RCC 7860 (cell line): ENCODE data around the gene ZNF234.
"Not testable (repeated sequence)": the region's sequence is repeated elsewhere in the genome, so short reads cannot be mapped to it uniquely, and the experiment has no call there.

Experiments used
- DNase-seq: peaks from one replicate; pipeline ENCODE4 v3.0.0-alpha.2; 2015; ENCODE audit warnings: low spot score
- FAIRE-seq: peaks from 2 replicates; lab custom pipeline; 2012; peaks lifted over from hg19 to GRCh38; lab: Jason Lieb, UNC

The ZNF234 gene

GRCh38 chr19:44176590-44176989 lies 35.2 kb downstream of the ZNF234 start:
- no peak for FAIRE-seq
- DNase-seq: no peak

- no peak for DNase-seq
- FAIRE-seq: no peak
These were observed 39.6 kb downstream of the ZNF234 start for GRCh38 chr19:44180968-44181367.

DNA sequence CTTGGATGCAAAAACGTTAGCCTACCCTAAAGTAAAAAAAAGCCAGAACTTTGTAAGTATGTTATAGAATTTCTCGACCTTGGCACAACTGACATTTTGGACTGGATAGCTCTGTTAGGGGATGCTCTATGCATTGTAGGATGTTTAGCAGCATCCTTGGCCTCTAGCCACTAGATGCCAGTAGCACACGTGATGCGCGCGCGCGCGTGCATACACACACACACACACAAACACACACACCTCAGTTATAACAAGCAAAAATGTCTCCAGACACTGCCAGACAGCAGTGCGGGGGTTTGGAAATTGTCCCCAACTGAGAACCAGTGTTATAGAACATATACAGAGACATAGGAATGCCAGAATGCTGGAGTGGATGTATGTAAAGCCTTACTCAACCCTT lies 40.8 kb downstream of the ZNF234 start:
- DNase-seq (no peak), FAIRE-seq (no peak)

DNA sequence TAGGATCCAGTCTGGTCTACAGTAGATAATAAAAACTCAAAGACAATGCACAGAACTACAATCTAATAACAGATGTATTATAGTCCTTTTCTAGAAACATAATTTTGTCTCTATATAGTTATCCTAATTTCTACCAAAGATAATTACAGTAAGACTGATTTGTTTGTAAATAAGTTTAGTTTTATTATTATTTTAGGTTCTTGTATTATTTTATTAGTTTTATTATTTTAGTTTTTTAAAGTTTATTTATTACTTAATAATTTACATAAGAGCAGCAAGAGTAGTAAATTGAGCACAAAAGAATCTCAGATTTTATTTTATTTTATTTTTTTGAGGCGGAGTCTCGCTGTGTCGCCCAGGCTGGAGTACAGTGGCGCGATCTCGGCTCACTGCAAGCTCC lies 48.7 kb downstream of the ZNF234 start:
- FAIRE-seq: no peak
- no peak for DNase-seq

DNA sequence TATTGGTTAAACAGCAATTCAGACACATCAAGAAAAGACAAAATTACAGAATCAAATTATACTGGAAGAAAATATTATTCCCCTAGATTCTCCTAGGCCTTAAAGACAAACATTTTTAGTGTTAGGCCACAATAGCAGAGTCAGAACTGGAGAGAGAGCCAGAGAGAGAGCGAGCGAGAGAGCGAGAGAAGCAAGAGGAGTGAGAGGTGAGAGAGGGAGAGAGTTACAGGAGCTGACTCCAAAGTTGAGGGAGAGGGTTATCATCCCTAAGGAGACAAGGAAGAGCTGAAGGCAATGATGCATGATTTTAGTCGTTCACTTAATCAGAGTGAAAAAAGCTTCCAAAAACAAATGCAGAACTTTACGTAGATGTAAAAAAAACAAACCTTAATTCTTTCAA lies 50.8 kb downstream of the ZNF234 start:
- FAIRE-seq: no peak

GRCh38 chr19:44196772-44197171 lies 55.4 kb downstream of the ZNF234 start:
- DNase-seq (no peak), FAIRE-seq (no peak)

More for the DNA sequence above, 50.8 kb downstream of the ZNF234 start:
- no peak for DNase-seq

GRCh38 chr19:44202470-44202869 lies 61.1 kb downstream of the ZNF234 start:
- FAIRE-seq (no peak), DNase-seq (no peak)

DNA sequence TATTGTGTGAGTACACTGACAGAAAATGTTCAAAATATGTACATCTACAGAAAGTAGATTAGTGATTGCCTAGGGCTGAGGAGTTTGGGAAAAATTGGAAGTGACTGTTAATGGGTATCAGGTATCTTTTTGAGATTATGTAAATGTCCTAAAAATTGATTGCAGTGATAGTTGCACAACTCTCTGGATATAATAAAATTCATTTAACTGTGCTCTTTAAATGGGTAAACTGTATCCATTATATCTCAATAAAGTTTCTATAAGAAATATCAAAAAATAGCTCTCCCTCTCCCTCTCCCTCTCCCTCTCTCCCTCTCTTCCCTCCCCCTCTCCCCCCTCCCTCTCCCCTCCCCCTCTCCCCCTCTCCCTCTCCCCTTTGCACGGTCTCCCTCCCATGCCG lies 61.6 kb downstream of the ZNF234 start:
- DNase-seq (no peak), FAIRE-seq (no peak)

DNA sequence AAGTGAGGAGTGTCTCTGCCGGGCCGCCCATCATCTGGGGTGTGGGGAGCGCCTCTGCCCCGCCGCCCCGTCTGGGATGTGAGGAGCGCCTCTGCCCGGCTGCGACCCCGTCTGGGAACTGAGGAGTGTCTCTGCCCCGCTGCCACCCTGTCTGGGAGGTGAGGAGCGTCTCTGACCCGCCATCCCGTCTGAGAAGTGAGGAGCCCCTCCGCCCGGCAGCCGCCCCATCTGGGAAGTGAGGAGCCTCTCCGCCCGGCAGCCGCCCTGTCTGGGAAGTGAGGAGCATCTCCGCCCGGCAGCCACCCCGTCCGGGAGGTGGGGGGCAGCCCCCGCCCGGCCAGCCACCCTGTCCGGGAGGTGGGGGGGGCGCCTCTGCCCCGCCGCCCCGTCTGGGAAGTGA lies 62.5 kb downstream of the ZNF234 start:
- not testable (repeated sequence) for DNase-seq, FAIRE-seq

DNA sequence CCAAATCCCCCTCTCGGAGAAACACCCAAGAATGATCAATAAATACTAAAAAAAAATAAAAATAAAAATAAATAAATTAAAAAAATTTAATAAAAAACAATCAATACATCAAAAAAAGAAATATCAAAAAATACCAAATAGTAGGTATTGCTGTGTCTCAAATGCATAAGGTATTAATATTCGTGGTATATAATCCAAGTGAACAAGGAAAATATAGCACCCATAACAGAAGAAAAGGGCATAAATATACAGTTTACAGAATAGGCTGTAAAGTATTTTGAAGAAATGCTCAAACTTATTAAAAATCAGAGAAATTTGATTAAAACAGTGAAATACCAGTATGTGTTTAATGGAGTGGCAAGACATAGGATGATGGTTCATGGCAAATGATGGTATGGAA lies 63.4 kb downstream of the ZNF234 start:
- DNase-seq (no peak), FAIRE-seq (no peak)

GRCh38 chr19:44207126-44207803 lies 65.9 kb downstream of the ZNF234 start:
- FAIRE-seq: peak; percentile 82
- DNase-seq: peak; percentile 78
